Measurements from ENCODE around the gene C1orf141. TPM values are rescaled to one million over a fixed set of nuclear protein-coding genes. Genes with fewer than 3 reads are reported as not detected.

Gene C1orf141
- total and polyA plus RNA-seq, 2 donors (not counting 1 experiment from before 2014, with no cell fraction given), result not detected

- H3K4me1 ChIP-seq (ENCODE audit: control insufficient read depth in 2 of 2, insufficient read depth in 2 of 2, low read length in 2 of 2), result no peaks in the 10 kb centered on the region
- H3K9me3 Mint-ChIP-seq (ENCODE audit: insufficient read depth), result no peaks in the 10 kb centered on the region
- TF ChIP-seq EZH2 (IDR thresholded peaks at IDR 0.05; ENCODE audit: borderline replicate concordance, insufficient read depth, low read depth, low read length, poor library complexity, severe bottlenecking), result no peak
- ChIA-PET CTCF (interaction anchor here (1.1 to 2.4 kb wide), 3 partner anchors 23 to 89 kb away, joined by 3 to 6 read pairs (median 5); no protein-coding TSS in a partner anchor), POLR2A (no interaction called here)
- DNase-seq (no peak), ATAC-seq (ENCODE audit: low read depth) (no peak)
- no peak overlapping the region for H3K27ac ChIP-seq (ENCODE audit: low read length in 2 of 2)
- no peaks in the 10 kb centered on the region for H4K20me1 ChIP-seq (ENCODE audit: control insufficient read depth, insufficient read depth, low read length, poor library complexity, severe bottlenecking)
- 100% methylated on average over 2 of the region's 4 CpGs for WGBS (ENCODE audit: insufficient coverage)
- H2AFZ ChIP-seq (ENCODE audit: insufficient read depth, low read depth, low read length, poor library complexity, severe bottlenecking), result no peak overlapping the region
- no peak overlapping the region for H3K4me3 Mint-ChIP-seq
- H3K4me1 Mint-ChIP-seq, result no peaks in the 10 kb centered on the region
- H3K79me2 ChIP-seq (ENCODE audit: control insufficient read depth, insufficient read depth, low read length), result no peaks in the 10 kb centered on the region
- H3K36me3 ChIP-seq (replicated peaks in 1 of 2; ENCODE audit: control extremely low read depth in 1 of 2, control insufficient read depth in 1 of 2, extremely low read depth in 1 of 2, insufficient read depth in 2 of 2, low read length in 1 of 2), result no peaks in the 10 kb centered on the region
- peaks cover 0 to 1% (median 0%) of the 10 kb centered on the region in 3 donors for H3K9me3 ChIP-seq (ENCODE audit: control extremely low read depth in 1 of 3, control insufficient read depth in 2 of 3, insufficient read depth in 1 of 3, low read length in 2 of 3)
- H3K9ac ChIP-seq (ENCODE audit: low read length), result no peak overlapping the region
- H3K27ac Mint-ChIP-seq, result no peak overlapping the region
- no peaks in the 10 kb centered on the region for H3K27me3 ChIP-seq (replicated peaks in 1 of 4; ENCODE audit: control extremely low read depth in 1 of 4, control insufficient read depth in 3 of 4, insufficient read depth in 4 of 4, low read length in 3 of 4)
- no peak overlapping the region for H3K4me2 ChIP-seq (replicated peaks; ENCODE audit: low read depth, low read length, poor library complexity, severe bottlenecking)
- intact Hi-C loops (cut with micrococcal nuclease), result no loop called here
- no peaks in the 10 kb centered on the region for H3K27me3 Mint-ChIP-seq
- H3K4me3 ChIP-seq (ENCODE audit: control extremely low read depth in 1 of 5, extremely low read depth in 1 of 5, insufficient read depth in 1 of 5, low read depth in 2 of 5, low read length in 4 of 5), result no peak overlapping the region
These were observed 10.3 kb downstream of the C1orf141 start for GRCh38 chr1:67124455-67124854.

- H3K4me3 ChIP-seq (ENCODE audit: control extremely low read depth in 1 of 5, extremely low read depth in 1 of 5, insufficient read depth in 1 of 5, low read depth in 2 of 5, low read length in 4 of 5), result no peak overlapping the region
- H3K36me3 ChIP-seq (replicated peaks in 1 of 2; ENCODE audit: control extremely low read depth in 1 of 2, control insufficient read depth in 1 of 2, extremely low read depth in 1 of 2, insufficient read depth in 2 of 2, low read length in 1 of 2), result no peaks in the 10 kb centered on the region
- DNase-seq (no peak), ATAC-seq (ENCODE audit: low read depth) (no peak)
- Mint-ChIP-seq H3K4me3 (no peak overlapping the region), H3K9me3 (ENCODE audit: insufficient read depth) (no peaks in the 10 kb centered on the region), H3K27me3 (no peaks in the 10 kb centered on the region), H3K27ac (no peak overlapping the region), H3K4me1 (no peaks in the 10 kb centered on the region)
- ChIA-PET POLR2A (no interaction called here), CTCF (no interaction called here)
- no peaks in the 10 kb centered on the region for H3K79me2 ChIP-seq (ENCODE audit: control insufficient read depth, insufficient read depth, low read length)
- no peak overlapping the region for H3K27ac ChIP-seq (ENCODE audit: low read length in 2 of 2)
- H4K20me1 ChIP-seq (ENCODE audit: control insufficient read depth, insufficient read depth, low read length, poor library complexity, severe bottlenecking), result no peaks in the 10 kb centered on the region
- no peaks in the 10 kb centered on the region for H3K4me1 ChIP-seq (ENCODE audit: control insufficient read depth in 2 of 2, insufficient read depth in 2 of 2, low read length in 2 of 2)
- TF ChIP-seq, protein P1, sequence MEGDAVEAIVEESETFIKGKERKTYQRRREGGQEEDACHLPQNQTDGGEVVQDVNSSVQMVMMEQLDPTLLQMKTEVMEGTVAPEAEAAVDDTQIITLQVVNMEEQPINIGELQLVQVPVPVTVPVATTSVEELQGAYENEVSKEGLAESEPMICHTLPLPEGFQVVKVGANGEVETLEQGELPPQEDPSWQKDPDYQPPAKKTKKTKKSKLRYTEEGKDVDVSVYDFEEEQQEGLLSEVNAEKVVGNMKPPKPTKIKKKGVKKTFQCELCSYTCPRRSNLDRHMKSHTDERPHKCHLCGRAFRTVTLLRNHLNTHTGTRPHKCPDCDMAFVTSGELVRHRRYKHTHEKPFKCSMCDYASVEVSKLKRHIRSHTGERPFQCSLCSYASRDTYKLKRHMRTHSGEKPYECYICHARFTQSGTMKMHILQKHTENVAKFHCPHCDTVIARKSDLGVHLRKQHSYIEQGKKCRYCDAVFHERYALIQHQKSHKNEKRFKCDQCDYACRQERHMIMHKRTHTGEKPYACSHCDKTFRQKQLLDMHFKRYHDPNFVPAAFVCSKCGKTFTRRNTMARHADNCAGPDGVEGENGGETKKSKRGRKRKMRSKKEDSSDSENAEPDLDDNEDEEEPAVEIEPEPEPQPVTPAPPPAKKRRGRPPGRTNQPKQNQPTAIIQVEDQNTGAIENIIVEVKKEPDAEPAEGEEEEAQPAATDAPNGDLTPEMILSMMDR (IDR thresholded peaks at IDR 0.05), result no peak
- no peak for TF ChIP-seq EZH2 (IDR thresholded peaks at IDR 0.05; ENCODE audit: borderline replicate concordance, insufficient read depth, low read depth, low read length, poor library complexity, severe bottlenecking)
- 100% methylated on average over 1 of the region's 4 CpGs for WGBS (ENCODE audit: insufficient coverage)
- no peak overlapping the region for H2AFZ ChIP-seq (ENCODE audit: insufficient read depth, low read depth, low read length, poor library complexity, severe bottlenecking)
- intact Hi-C loops (cut with micrococcal nuclease), result no loop called here
- H3K4me2 ChIP-seq (replicated peaks; ENCODE audit: low read depth, low read length, poor library complexity, severe bottlenecking), result no peak overlapping the region
- H3K27me3 ChIP-seq (replicated peaks in 1 of 4; ENCODE audit: control extremely low read depth in 1 of 4, control insufficient read depth in 3 of 4, insufficient read depth in 4 of 4, low read length in 3 of 4), result no peaks in the 10 kb centered on the region
- peaks cover 0 to 1% (median 0%) of the 10 kb centered on the region in 3 donors for H3K9me3 ChIP-seq (ENCODE audit: control extremely low read depth in 1 of 3, control insufficient read depth in 2 of 3, insufficient read depth in 1 of 3, low read length in 2 of 3)
- no peak overlapping the region for H3K9ac ChIP-seq (ENCODE audit: low read length)
These were observed 13.7 kb downstream of the C1orf141 start for GRCh38 chr1:67120855-67121619.

Measured in B cell (primary cell).